Progenitor cell of endocrine pancreas (in vitro differentiated cells): ENCODE measurements around the gene SOCS1. TPM values are rescaled to one million over a fixed set of nuclear protein-coding genes. Genes with fewer than 3 reads are reported as not detected.

Experiments used
- DNase-seq: peaks from one replicate; pipeline ENCODE4 v3.0.0; 2021; ENCODE audit warnings: low spot score; ENCODE audit not compliant: unreplicated experiment
- H3K27ac Mint-ChIP-seq: 2 replicates; pipeline ENCODE4 v1.8.0; 2021; ENCODE audit warnings: mild to moderate bottlenecking, moderate library complexity, mixed read lengths
- H3K27me3 Mint-ChIP-seq: 2 replicates; pipeline ENCODE4 v1.8.0; 2021; ENCODE audit warnings: mixed read lengths
- H3K36me3 Mint-ChIP-seq: 2 replicates; pipeline ENCODE4 v1.8.0; 2022; ENCODE audit warnings: mixed read lengths; ENCODE audit not compliant: insufficient read depth
- H3K4me1 Mint-ChIP-seq: 2 replicates; pipeline ENCODE4 v1.8.0; 2021; ENCODE audit warnings: low read depth, mixed read lengths
- H3K4me3 Mint-ChIP-seq: 2 replicates; pipeline ENCODE4 v1.8.0; 2021; ENCODE audit warnings: low read depth, mild to moderate bottlenecking, moderate library complexity, mixed read lengths
- H3K9me3 Mint-ChIP-seq: 2 replicates; pipeline ENCODE4 v1.8.0; 2021; ENCODE audit warnings: low read depth, mixed read lengths
- CTCF ChIP-seq: fragments of 200-600 bp; sonication (generic); IDR thresholded peaks from one replicate; pipeline ENCODE4 v1.5.0; 2021; ENCODE audit warnings: antibody characterized with exemption, mild to moderate bottlenecking; ENCODE audit not compliant: unreplicated experiment
- total RNA-seq: library from RNA; stranded (reverse); gene quantifications from 2 replicates; pipeline ENCODE4 v1.2.1, GENCODE V29; 2021

Gene SOCS1
- total RNA-seq, 1 donor from 2014 or later = 6.6 TPM

- no peaks in the 10 kb centered on the region for H3K9me3 Mint-ChIP-seq
Measured at GRCh38 chr16:11232302-11232851, 23.6 kb downstream of the SOCS1 start.

GRCh38 chr16:11231367-11231970 lies 24.5 kb downstream of the SOCS1 start:
- DNase-seq = no peak
- no peak overlapping the region for H3K27ac Mint-ChIP-seq

More at GRCh38 chr16:11232302-11232851, 23.6 kb downstream of the SOCS1 start:
- no peak for TF ChIP-seq CTCF
- Mint-ChIP-seq H3K36me3 (no peaks in the 10 kb centered on the region), H3K4me3 (no peak overlapping the region), H3K27me3 (peaks cover 8% of the 10 kb centered on the region), H3K27ac (no peak overlapping the region), H3K4me1 (no peaks in the 10 kb centered on the region)
- DNase-seq = no peak

GRCh38 chr16:11229906-11230305 lies 26.1 kb downstream of the SOCS1 start:
- Mint-ChIP-seq H3K4me3 (no peak overlapping the region), H3K36me3 (no peaks in the 10 kb centered on the region), H3K27me3 (peaks cover 8% of the 10 kb centered on the region), H3K27ac (no peak overlapping the region), H3K4me1 (no peaks in the 10 kb centered on the region), H3K9me3 (no peaks in the 10 kb centered on the region)
- DNase-seq = no peak
- TF ChIP-seq CTCF = no peak

More at GRCh38 chr16:11231367-11231970, 24.5 kb downstream of the SOCS1 start:
- Mint-ChIP-seq H3K36me3 (no peaks in the 10 kb centered on the region), H3K4me1 (no peaks in the 10 kb centered on the region), H3K27me3 (peaks cover 8% of the 10 kb centered on the region), H3K4me3 (no peak overlapping the region), H3K9me3 (no peaks in the 10 kb centered on the region)
- no peak for TF ChIP-seq CTCF

GRCh38 chr16:11229432-11229831 lies 26.6 kb downstream of the SOCS1 start:
- H3K27me3 Mint-ChIP-seq = peaks cover 11% of the 10 kb centered on the region
- H3K9me3 Mint-ChIP-seq = no peaks in the 10 kb centered on the region
- H3K4me3 Mint-ChIP-seq = no peak overlapping the region
- no peaks in the 10 kb centered on the region for H3K36me3 Mint-ChIP-seq
- no peaks in the 10 kb centered on the region for H3K4me1 Mint-ChIP-seq
- no peak overlapping the region for H3K27ac Mint-ChIP-seq
- no peak for DNase-seq
- TF ChIP-seq CTCF = no peak

GRCh38 chr16:11225677-11226549 lies 30.1 kb downstream of the SOCS1 start:
- TF ChIP-seq CTCF = no peak
- H3K27ac Mint-ChIP-seq = no peak overlapping the region
- peaks cover 11% of the 10 kb centered on the region for H3K27me3 Mint-ChIP-seq
- no peaks in the 10 kb centered on the region for H3K4me1 Mint-ChIP-seq
- no peaks in the 10 kb centered on the region for H3K36me3 Mint-ChIP-seq
- H3K4me3 Mint-ChIP-seq = no peak overlapping the region
- no peaks in the 10 kb centered on the region for H3K9me3 Mint-ChIP-seq
- DNase-seq = no peak
